Endothelial cell of umbilical vein (primary cell): ENCODE measurements around the gene PPFIA1. TPM values are rescaled to one million over a fixed set of nuclear protein-coding genes. Genes with fewer than 3 reads are reported as not detected.

Experiments used
- BruUV-seq: library from RNA; stranded (reverse); fragments of 400-500 nt; replicated peaks from 2 replicates; lab custom pipeline; 2021; lab: Mats Ljungman, UMichigan
- CTCF ChIA-PET: fragments of 300-600, 350-600 bp; sonication (Branson Sonifier 250); formaldehyde crosslinking; loops from one replicate; lab custom pipeline; 2021; ENCODE audit warnings: antibody characterized with exemption, inconsistent platforms; lab: Charles Lee
- POLR2A ChIA-PET: fragments of 300-600, 350-600 bp; sonication (Branson Sonifier 250); formaldehyde crosslinking; loops from one replicate; lab custom pipeline; 2021; ENCODE audit warnings: antibody characterized with exemption, inconsistent platforms; lab: Charles Lee
- DNase-seq: peaks from one replicate; pipeline ENCODE4 v3.0.0-alpha.2; 2011; ENCODE audit warnings: low read depth, low spot score
- FAIRE-seq: peaks from 2 replicates; lab custom pipeline; 2011; peaks lifted over from hg19 to GRCh38; lab: Jason Lieb, UNC
- H2AFZ ChIP-seq: 2 replicates; pipeline ENCODE4 v1.6.0; 2012; ENCODE audit warnings: low read depth, low read length, control low read depth, inconsistent platforms
- H3K27ac ChIP-seq: 2 replicates; pipeline ENCODE4 v1.5.1; 2011; ENCODE audit warnings: low read depth, mild to moderate bottlenecking, control low read depth, low read length, moderate library complexity; ENCODE audit not compliant: insufficient read depth
- H3K27me3 ChIP-seq, 2 experiments: 2 replicates each; pipeline versions ENCODE4 v1.6.0 to v1.6.1; 2011; ENCODE audit warnings: low read length in 2 of 2, mixed read lengths in 1 of 2; ENCODE audit not compliant: control insufficient read depth in 2 of 2, insufficient read depth in 2 of 2
- H3K36me3 ChIP-seq, 2 experiments: 2 replicates in 1 of 2; 3 replicates in 1 of 2; pipeline ENCODE4 v1.5.1; 2011; ENCODE audit warnings: low read length in 2 of 2, mild to moderate bottlenecking in 1 of 2, moderate library complexity in 1 of 2; ENCODE audit not compliant: control insufficient read depth in 2 of 2, insufficient read depth in 2 of 2; ENCODE audit errors: extremely low read depth in 1 of 2
- H3K4me1 ChIP-seq: 3 replicates; pipeline ENCODE4 v1.5.1; 2011; ENCODE audit warnings: mild to moderate bottlenecking, low read length; ENCODE audit not compliant: control insufficient read depth, insufficient read depth; ENCODE audit errors: extremely low read depth
- H3K4me2 ChIP-seq: 2 replicates; pipeline ENCODE4 v1.6.1; 2011; ENCODE audit warnings: low read length, control low read depth, mixed read lengths; ENCODE audit not compliant: insufficient read depth
- H3K4me3 ChIP-seq, 3 experiments: fragments of 200-600 bp in 1 of 3; sonication (generic), shearing (Covaris generic) in 1 of 3; replicated peaks in 1 of 3; 2 replicates each; pipeline ENCODE4 v1.5.1; 2011 to 2016; ENCODE audit warnings: control low read depth in 3 of 3, low read length in 3 of 3, mild to moderate bottlenecking in 2 of 3, inconsistent platforms in 1 of 3, low read depth in 1 of 3, moderate library complexity in 1 of 3; ENCODE audit not compliant: insufficient read depth in 1 of 3
- H3K79me2 ChIP-seq: 2 replicates; pipeline ENCODE4 v1.6.0; 2012; ENCODE audit warnings: low read length, inconsistent platforms; ENCODE audit not compliant: control insufficient read depth, insufficient read depth
- H3K9ac ChIP-seq: replicated peaks from 2 replicates; pipeline ENCODE3; 2011; ENCODE audit warnings: low read length, control low read depth; ENCODE audit not compliant: insufficient read depth; ENCODE audit errors: extremely low read depth
- H3K9me1 ChIP-seq: replicated peaks from 3 replicates; pipeline ENCODE4 v1.6.0; 2011; ENCODE audit warnings: mild to moderate bottlenecking, low read length; ENCODE audit not compliant: control insufficient read depth, insufficient read depth; ENCODE audit errors: extremely low read depth
- H3K9me3 ChIP-seq: replicated peaks from 2 replicates; pipeline ENCODE4 v1.5.1; 2012; ENCODE audit warnings: low read length, inconsistent platforms; ENCODE audit not compliant: control insufficient read depth, insufficient read depth
- H4K20me1 ChIP-seq: replicated peaks from 2 replicates; pipeline ENCODE3; 2011; ENCODE audit warnings: mild to moderate bottlenecking, low read length; ENCODE audit not compliant: control insufficient read depth, insufficient read depth; ENCODE audit errors: extremely low read depth
- CTCF ChIP-seq, 2 donors: IDR thresholded peaks; 1 replicate in 1 of 2; 2 replicates in 1 of 2; pipeline ENCODE4 v1.5.1; 2011; ENCODE audit warnings: low read length in 2 of 2, mild to moderate bottlenecking in 2 of 2, moderate library complexity in 2 of 2, control low read depth in 1 of 2, inconsistent platforms in 1 of 2, low read depth in 1 of 2; ENCODE audit not compliant: insufficient read depth in 1 of 2; ENCODE audit errors: extremely low read depth in 1 of 2
- EZH2 ChIP-seq: IDR thresholded peaks from 2 replicates; pipeline ENCODE4 v1.6.1; 2012; ENCODE audit warnings: borderline replicate concordance, low read depth, mild to moderate bottlenecking, moderate library complexity, low read length, inconsistent platforms; ENCODE audit not compliant: severe bottlenecking
- FOS ChIP-seq: IDR thresholded peaks from 2 replicates; pipeline ENCODE4 v1.6.1; 2011; ENCODE audit warnings: mild to moderate bottlenecking, low read length, moderate library complexity, borderline replicate concordance; ENCODE audit not compliant: insufficient read depth
- GATA2 ChIP-seq: IDR thresholded peaks from 2 replicates; pipeline ENCODE4 v1.7.0; 2011; ENCODE audit warnings: low read depth, mild to moderate bottlenecking, moderate library complexity, mixed read lengths, low read length; ENCODE audit not compliant: insufficient read length, insufficient read depth
- JUN ChIP-seq: IDR thresholded peaks from 2 replicates; pipeline ENCODE4 v1.6.1; 2011; ENCODE audit warnings: borderline replicate concordance, low read depth; ENCODE audit not compliant: insufficient read length, insufficient read depth
- MYC ChIP-seq: IDR thresholded peaks from one replicate; pipeline ENCODE4 v1.6.1; 2011; ENCODE audit warnings: mild to moderate bottlenecking, low read depth, low read length
- POLR2A ChIP-seq: IDR thresholded peaks from 2 replicates; pipeline ENCODE4 v1.6.1; 2012; ENCODE audit warnings: low read depth, mild to moderate bottlenecking, control low read depth, low read length
- POLR2AphosphoS5 ChIP-seq: IDR thresholded peaks from 2 replicates; pipeline ENCODE4 v1.6.1; 2012; ENCODE audit warnings: low read depth, mild to moderate bottlenecking, control low read depth, low read length, moderate library complexity; ENCODE audit not compliant: insufficient read depth
- dilution Hi-C: fragments of 300-500 bp; cut with MboI; formaldehyde crosslinking; loops from one replicate; pipeline ENCODE4 v1.15.0; 2019; ENCODE audit warnings: low sequenced_read_pairs; ENCODE audit not compliant: extremely low pct_ligation_motif_present
- intact Hi-C: fragments of 100-400 bp; cut with micrococcal nuclease; formaldehyde crosslinking; loops from one replicate; pipeline ENCODE4 v1.10.0; 2022
- polyA plus RNA-seq, 4 experiments: library from polyadenylated mRNA; depleted of rRNA in 3 of 4; stranded (reverse) in 3 of 4; unstranded in 1 of 4; fragments of >200 nt; gene quantifications; 2 replicates each; pipeline versions ENCODE4 v1.2.1 to v1.2.3, GENCODE V29; 2011 to 2012; ENCODE audit warnings: missing spikeins in 1 of 4
- total RNA-seq: library from RNA; stranded (reverse); gene quantifications from 2 replicates; pipeline ENCODE4 v1.2.3, GENCODE V29; 2021
- TF ChIP-seq, protein P1 (sequence below): IDR thresholded peaks from 2 replicates; pipeline ENCODE4 v1.6.1; 2011; ENCODE audit not compliant: insufficient read depth, insufficient read length

Gene PPFIA1
- total and polyA plus RNA-seq, 2 donors (not counting 3 experiments of a cell fraction or from before 2014, with no cell fraction given): 44.3 to 60.9 TPM

GRCh38 chr11:70387564-70387963 lies 117.1 kb downstream of the PPFIA1 start:
- no peak for FAIRE-seq
- TF ChIP-seq JUN (no peak), GATA2 (no peak), CTCF (IDR thresholded peaks at IDR 0.05; ENCODE audit: extremely low read depth in 1 of 2, insufficient read depth in 1 of 2, low read depth in 1 of 2, low read length in 2 of 2) (no peak), POLR2A (no peak), EZH2 (no peak), POLR2AphosphoS5 (no peak), MYC (no peak), FOS (no peak)
- TF ChIP-seq, protein P1, sequence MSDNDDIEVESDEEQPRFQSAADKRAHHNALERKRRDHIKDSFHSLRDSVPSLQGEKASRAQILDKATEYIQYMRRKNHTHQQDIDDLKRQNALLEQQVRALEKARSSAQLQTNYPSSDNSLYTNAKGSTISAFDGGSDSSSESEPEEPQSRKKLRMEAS: no peak

More at GRCh38 chr11:70387564-70387963, 117.1 kb downstream of the PPFIA1 start:
- ChIA-PET POLR2A (no interaction called here), CTCF (no interaction called here)
- Histone ChIP-seq H3K9me3 (no peaks in the 10 kb centered on the region), H3K79me2 (peaks cover 4% of the 10 kb centered on the region), H2AFZ (no peak overlapping the region), H3K9me1 (no peaks in the 10 kb centered on the region), H3K36me3 (peaks cover 0 to 10% of the 10 kb centered on the region in 2 experiments), H3K4me3 (no peak overlapping the region), H3K4me2 (no peak overlapping the region), H4K20me1 (no peaks in the 10 kb centered on the region), H3K27ac (no peak overlapping the region), H3K27me3 (no peaks in the 10 kb centered on the region), H3K4me1 (no peaks in the 10 kb centered on the region), H3K9ac (no peak overlapping the region)
- no peak for DNase-seq
- no TSS peak for BruUV-seq
- dilution Hi-C loops: no loop called here
- intact Hi-C loops: no loop called here
